Measurements from ENCODE around the gene PIK3C2B. TPM values are rescaled to one million over a fixed set of nuclear protein-coding genes. Genes with fewer than 3 reads are reported as not detected.
A peak's percentile ranks its signal among the peaks of the same experiment; 100 is the strongest.

Gene PIK3C2B
- total RNA-seq, 1 experiment from 2014 or later, result 6.1 TPM

DNA sequence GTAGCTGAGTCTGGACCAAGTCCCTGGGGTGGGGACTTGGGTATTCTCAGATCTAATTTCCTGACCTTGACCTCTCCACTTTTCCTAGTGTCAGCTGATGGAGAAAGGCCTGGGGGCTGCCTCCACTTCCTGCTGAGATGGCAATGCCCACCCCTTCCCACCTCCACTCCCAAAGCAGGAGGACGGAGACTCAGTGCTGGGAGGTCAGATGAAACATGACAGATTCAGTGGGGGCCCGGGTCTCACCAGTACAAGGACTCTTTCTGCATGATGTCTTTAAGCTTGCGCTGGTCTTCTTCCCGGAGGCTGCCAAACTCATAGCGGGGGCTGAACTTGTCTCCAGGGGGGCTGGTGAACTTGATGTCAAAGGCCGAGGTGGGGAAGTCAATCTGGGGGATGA lies 47.4 kb downstream of the PIK3C2B start:
- DNase-seq (ENCODE audit: extremely low read depth, low read depth), result no peak

DNA sequence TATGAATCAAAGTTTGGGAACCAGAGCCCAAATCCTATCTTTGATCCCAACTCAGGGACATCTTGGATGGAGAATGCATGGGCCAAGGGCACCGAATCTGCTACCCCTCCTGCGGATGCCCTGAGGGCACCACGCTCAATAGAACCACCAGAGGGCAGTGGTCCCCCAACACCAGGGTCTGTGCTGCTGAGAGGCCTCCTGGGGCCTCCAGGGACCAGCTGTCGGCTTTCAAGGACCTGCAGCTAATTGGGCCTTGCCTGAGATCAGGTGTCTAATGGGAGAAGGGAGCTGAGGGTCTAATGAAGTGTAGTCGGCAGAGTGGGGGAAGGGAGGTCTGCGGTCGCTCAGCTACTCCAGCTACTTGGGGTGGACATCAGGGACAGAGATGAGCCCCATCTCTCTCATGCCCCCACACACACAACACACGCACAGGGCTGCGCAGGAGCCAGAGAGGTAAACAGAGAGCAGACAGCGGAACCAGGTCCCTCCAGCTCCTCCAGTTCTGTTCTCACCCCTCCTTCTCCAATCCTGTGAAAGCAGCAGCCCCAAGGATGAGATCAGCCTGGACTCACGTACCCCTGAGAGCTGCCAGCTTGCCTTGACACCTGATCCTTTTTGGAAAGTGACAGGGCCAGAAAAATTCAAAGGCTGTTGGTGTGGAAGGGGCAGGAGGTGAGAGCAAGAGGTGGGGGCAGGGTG lies 48.0 kb downstream of the PIK3C2B start:
- DNase-seq (ENCODE audit: extremely low read depth, low read depth), result peak; percentile 69

DNA sequence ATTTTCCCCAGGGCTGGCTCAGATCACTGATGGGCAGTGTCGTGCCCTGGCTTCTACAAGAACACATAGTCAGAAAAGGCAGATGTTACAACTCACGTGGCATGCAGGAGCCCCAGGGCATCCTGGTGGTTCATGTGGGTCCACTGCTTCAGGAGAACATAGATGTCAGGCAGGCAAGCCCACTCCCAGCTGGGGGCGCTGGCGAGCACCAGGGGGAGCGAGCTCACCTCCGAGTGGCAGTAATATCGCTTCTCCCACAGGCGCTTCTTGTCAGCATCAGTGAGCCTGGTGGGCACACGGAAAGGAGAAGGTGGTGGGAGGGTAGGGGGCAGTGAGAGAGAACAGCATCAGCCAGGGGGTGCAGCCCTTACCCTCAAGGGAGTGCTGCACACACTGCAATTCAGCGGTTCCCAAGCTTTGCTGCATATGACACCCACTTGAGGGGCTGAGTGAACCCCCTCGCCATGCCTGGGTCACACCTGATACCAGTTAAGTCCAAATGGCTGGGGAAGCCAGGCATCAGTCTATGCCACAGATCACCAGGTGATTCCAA lies 48.7 kb downstream of the PIK3C2B start:
- peak; percentile 44 for DNase-seq (ENCODE audit: extremely low read depth, low read depth)

Other genes starting within 250 kb of the PIK3C2B start
- gene PLEKHA6, start 134.9 kb downstream of the PIK3C2B start, total RNA-seq (2014; rRNA removed; shearing (Covaris generic)), result 0.07 and 0.14 TPM in 2 replicates
- 96.7 and 106 TPM in 2 replicates for gene PPP1R15B, start 83.0 kb downstream of the PIK3C2B start, total RNA-seq (2014; rRNA removed; shearing (Covaris generic))
- gene MDM4, start 21.6 kb upstream of the PIK3C2B start, total RNA-seq (2014; rRNA removed; shearing (Covaris generic)), result 61.3 and 82.6 TPM in 2 replicates
- 0.82 and 0.87 TPM in 2 replicates for gene LRRN2, start 190.9 kb upstream of the PIK3C2B start, total RNA-seq (2014; rRNA removed; shearing (Covaris generic))

Data from NCI-H460 (cell line).